AG04449 (cell line): ENCODE results near the gene TIMELESS.
"Not testable (repeated sequence)": the region's sequence is repeated elsewhere in the genome, so short reads cannot be mapped to it uniquely, and the experiment has no call there.

ENCODE experiments used
- CTCF ChIA-PET: fragments of 350-600 bp; formaldehyde crosslinking; extraction: SDS; loops from one replicate; lab custom pipeline; 2021; ENCODE audit warnings: antibody characterized with exemption; lab: Yijun Ruan, JAX
- POLR2A ChIA-PET: fragments of 400-600, 350-600 bp; formaldehyde crosslinking; extraction: SDS; loops from one replicate; lab custom pipeline; 2020; ENCODE audit warnings: antibody characterized with exemption, inconsistent platforms; lab: Yijun Ruan, JAX
- DNase-seq: peaks from one replicate; pipeline ENCODE4 v3.0.0-alpha.2; 2010; ENCODE audit warnings: low read depth, low spot score
- H3K4me3 ChIP-seq: 2 replicates; pipeline ENCODE4 v1.5.1; 2011; ENCODE audit warnings: low read depth, mild to moderate bottlenecking, control low read depth, low read length
- CTCF ChIP-seq: IDR thresholded peaks from one replicate; pipeline ENCODE4 v1.5.1; 2011; ENCODE audit warnings: mild to moderate bottlenecking, moderate library complexity, low read length, control low read depth, inconsistent platforms; ENCODE audit not compliant: insufficient read depth; ENCODE audit errors: missing control alignments

Gene TIMELESS

GRCh38 chr12:56414401-56414800, 34.8 kb downstream of the TIMELESS start:
- no peak for TF ChIP-seq CTCF
- ChIA-PET POLR2A (no interaction called here), CTCF (no interaction called here)
- no peak for DNase-seq
- no peak overlapping the region for H3K4me3 ChIP-seq

GRCh38 chr12:56413392-56413791, 35.8 kb downstream of the TIMELESS start:
- no peak overlapping the region for H3K4me3 ChIP-seq
- CTCF ChIA-PET = no interaction called here
- POLR2A ChIA-PET = no interaction called here
- no peak for DNase-seq
- TF ChIP-seq CTCF = no peak

GRCh38 chr12:56411781-56412639, 37.2 kb downstream of the TIMELESS start:
- no peak for TF ChIP-seq CTCF
- CTCF ChIA-PET = interaction anchor here (0.6 kb wide), 1 partner anchor 137 kb away, joined by 3 read pairs; no protein-coding TSS in a partner anchor
- no peak overlapping the region for H3K4me3 ChIP-seq
- POLR2A ChIA-PET = no interaction called here
- no peak for DNase-seq

- no peak overlapping the region for H3K4me3 ChIP-seq
- no peak for DNase-seq
- no peak for TF ChIP-seq CTCF
- CTCF ChIA-PET = interaction anchor here (1.2 to 1.6 kb wide), 2 partner anchors 24 to 53 kb away, joined by 4 read pairs; no protein-coding TSS in a partner anchor
- POLR2A ChIA-PET = no interaction called here
Observed at GRCh38 chr12:56410768-56411167, 38.5 kb downstream of the TIMELESS start.

- no peak overlapping the region for H3K4me3 ChIP-seq
- ChIA-PET POLR2A (no interaction called here), CTCF (no interaction called here)
- TF ChIP-seq CTCF = no peak
- no peak for DNase-seq
Observed at GRCh38 chr12:56408799-56409417, 40.3 kb downstream of the TIMELESS start.

GRCh38 chr12:56404227-56404626, 45.0 kb downstream of the TIMELESS start:
- CTCF ChIA-PET, H3K4me3 ChIP-seq, POLR2A ChIA-PET, DNase-seq: not testable (repeated sequence)

GRCh38 chr12:56401612-56402011, 47.6 kb downstream of the TIMELESS start:
- DNase-seq, CTCF ChIA-PET, H3K4me3 ChIP-seq, POLR2A ChIA-PET: not testable (repeated sequence)

GRCh38 chr12:56401125-56401524, 48.1 kb downstream of the TIMELESS start:
- H3K4me3 ChIP-seq, DNase-seq, CTCF ChIA-PET, POLR2A ChIA-PET: not testable (repeated sequence)

GRCh38 chr12:56399466-56399865, 49.8 kb downstream of the TIMELESS start:
- DNase-seq, POLR2A ChIA-PET, CTCF ChIA-PET, H3K4me3 ChIP-seq: not testable (repeated sequence)
